CD4-positive, CD25-positive, alpha-beta regulatory T cell (primary cell): ENCODE measurements around the gene ARL6IP5. TPM values are rescaled to one million over a fixed set of nuclear protein-coding genes. Genes with fewer than 3 reads are reported as not detected.

Experiments
- ATAC-seq, 2 donors: fragments of 150-1000 bp; cut with Tn5 transposase; one replicate each; pipeline ENCODE4 v1.10.0; 2021; ENCODE audit warnings: low read depth in 2 of 2, moderate number of reproducible peaks in 2 of 2, moderate library complexity in 1 of 2
- DNase-seq, 3 donors: peaks; one replicate each; pipeline versions ENCODE4 v3.0.0 to v3.0.0-alpha.2; 2012 to 2022; ENCODE audit warnings: mixed read lengths in 1 of 3
- H3K27ac ChIP-seq: one replicate; pipeline ENCODE4 v1.7.0; 2013; ENCODE audit warnings: mild to moderate bottlenecking, low read length; ENCODE audit not compliant: insufficient read depth, poor library complexity, severe bottlenecking
- H3K27me3 ChIP-seq: one replicate; pipeline ENCODE4 v1.7.0; 2013; ENCODE audit warnings: low read length; ENCODE audit not compliant: control insufficient read depth, insufficient read depth
- H3K36me3 ChIP-seq: one replicate; pipeline ENCODE4 v1.7.0; 2013; ENCODE audit warnings: mild to moderate bottlenecking, low read length, moderate library complexity; ENCODE audit not compliant: control insufficient read depth, insufficient read depth
- H3K4me1 ChIP-seq: 2 replicates; pipeline ENCODE4 v1.7.0; 2013; ENCODE audit warnings: mild to moderate bottlenecking, low read length; ENCODE audit not compliant: insufficient read depth, control insufficient read depth, poor library complexity, severe bottlenecking
- H3K4me3 ChIP-seq: one replicate; pipeline ENCODE4 v1.7.0; 2013; ENCODE audit warnings: low read depth, mild to moderate bottlenecking, low read length, moderate library complexity
- H3K9me3 ChIP-seq, 2 experiments: 1 replicate in 1 of 2; 2 replicates in 1 of 2; pipeline ENCODE4 v1.7.0; 2013; ENCODE audit warnings: low read length in 2 of 2, mild to moderate bottlenecking in 1 of 2, moderate library complexity in 1 of 2; ENCODE audit not compliant: control insufficient read depth in 2 of 2
- H3K27ac Mint-ChIP-seq, 3 donors: one replicate each; pipeline ENCODE4 v1.8.0; 2020 to 2022; ENCODE audit warnings: mild to moderate bottlenecking in 3 of 3, mixed read lengths in 3 of 3, moderate library complexity in 2 of 3
- H3K27me3 Mint-ChIP-seq: one replicate; pipeline ENCODE4 v1.8.0; 2022; ENCODE audit warnings: mild to moderate bottlenecking, mixed read lengths
- H3K36me3 Mint-ChIP-seq: one replicate; pipeline ENCODE4 v1.8.0; 2020; ENCODE audit warnings: mixed read lengths
- H3K4me1 Mint-ChIP-seq, 4 donors: one replicate each; pipeline ENCODE4 v1.8.0; 2020 to 2022; ENCODE audit warnings: mixed read lengths in 4 of 4, mild to moderate bottlenecking in 1 of 4
- H3K4me3 Mint-ChIP-seq, 4 donors: one replicate each; pipeline ENCODE4 v1.8.0; 2020 to 2022; ENCODE audit warnings: mild to moderate bottlenecking in 4 of 4, mixed read lengths in 4 of 4, moderate library complexity in 3 of 4
- H3K9me3 Mint-ChIP-seq, 7 donors: one replicate each; pipeline ENCODE4 v1.8.0; 2020 to 2022; ENCODE audit warnings: mixed read lengths in 7 of 7, mild to moderate bottlenecking in 3 of 7, moderate library complexity in 2 of 7
- polyA plus RNA-seq, 4 donors: library from polyadenylated mRNA; unstranded; fragments of 300-500 nt; fragmentation: Illumina TruSeq; gene quantifications; one replicate each; pipeline ENCODE4 v1.2.3, GENCODE V29; 2021
- total RNA-seq: library from RNA; stranded (reverse); gene quantifications from one replicate; pipeline ENCODE4 v1.2.3, GENCODE V29; 2022

Gene ARL6IP5
- total and polyA plus RNA-seq, 5 donors from 2014 or later: 117 to 578 (median 528) TPM

DNA sequence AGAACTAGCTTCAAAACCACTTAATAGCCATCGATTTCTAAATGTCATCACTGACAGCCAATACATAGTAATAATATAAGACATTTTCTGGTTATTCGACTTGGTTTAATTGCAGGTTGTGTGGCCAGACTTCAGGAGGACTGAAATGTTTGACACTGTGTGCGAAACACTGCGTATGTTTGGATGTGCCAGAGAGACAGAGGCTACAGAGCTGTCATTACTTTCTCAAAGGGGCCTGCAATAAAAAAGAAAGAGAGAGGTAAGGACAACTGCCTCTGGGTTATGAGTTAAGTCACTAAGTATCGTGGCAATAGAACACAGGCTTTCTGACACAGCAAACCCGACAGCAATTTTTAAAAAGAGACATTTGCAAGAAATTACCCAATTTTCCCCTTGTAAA lies 36.8 kb downstream of the ARL6IP5 start:
- no peak overlapping the region for H3K27ac ChIP-seq
- Mint-ChIP-seq H3K4me3 (no peak overlapping the region), H3K9me3 (no peaks in the 10 kb centered on the region), H3K27me3 (peaks cover 9% of the 10 kb centered on the region), H3K4me1 (peaks cover 4 to 9% (median 5%) of the 10 kb centered on the region in 4 donors), H3K36me3 (no peaks in the 10 kb centered on the region), H3K27ac (no peak overlapping the region)
- ATAC-seq: no peak
- H3K9me3 ChIP-seq: no peaks in the 10 kb centered on the region
- no peak overlapping the region for H3K4me3 ChIP-seq
- no peaks in the 10 kb centered on the region for H3K36me3 ChIP-seq
- peaks cover 4% of the 10 kb centered on the region for H3K4me1 ChIP-seq
- no peak for DNase-seq
- no peaks in the 10 kb centered on the region for H3K27me3 ChIP-seq

DNA sequence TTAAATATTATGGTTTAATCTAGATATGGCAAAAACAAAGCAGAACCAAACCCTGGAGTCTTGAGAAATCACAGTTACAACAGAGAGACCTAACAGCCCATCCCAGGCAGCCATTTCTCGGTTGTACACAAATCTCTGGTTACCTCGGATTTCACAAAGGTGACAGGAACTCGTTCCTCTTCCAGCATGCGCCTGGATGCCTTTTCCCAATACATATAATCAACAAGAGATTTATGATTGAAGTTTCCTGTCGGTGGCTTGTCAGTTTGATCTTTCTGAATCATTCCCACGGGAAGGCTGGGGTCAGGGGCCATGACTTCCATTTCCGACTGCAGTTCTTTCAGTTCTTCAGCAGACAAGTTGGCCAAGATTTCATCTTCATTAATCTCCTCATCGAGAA lies 37.2 kb downstream of the ARL6IP5 start:
- no peak for DNase-seq
- Histone ChIP-seq H3K4me1 (peaks cover 4% of the 10 kb centered on the region), H3K9me3 (no peaks in the 10 kb centered on the region), H3K27me3 (no peaks in the 10 kb centered on the region), H3K4me3 (no peak overlapping the region), H3K27ac (no peak overlapping the region), H3K36me3 (no peaks in the 10 kb centered on the region)
- Mint-ChIP-seq H3K36me3 (no peaks in the 10 kb centered on the region), H3K27ac (no peak overlapping the region), H3K4me1 (peaks cover 4 to 9% (median 5%) of the 10 kb centered on the region in 4 donors), H3K9me3 (no peaks in the 10 kb centered on the region), H3K27me3 (peaks cover 9% of the 10 kb centered on the region), H3K4me3 (no peak overlapping the region)
- no peak for ATAC-seq

DNA sequence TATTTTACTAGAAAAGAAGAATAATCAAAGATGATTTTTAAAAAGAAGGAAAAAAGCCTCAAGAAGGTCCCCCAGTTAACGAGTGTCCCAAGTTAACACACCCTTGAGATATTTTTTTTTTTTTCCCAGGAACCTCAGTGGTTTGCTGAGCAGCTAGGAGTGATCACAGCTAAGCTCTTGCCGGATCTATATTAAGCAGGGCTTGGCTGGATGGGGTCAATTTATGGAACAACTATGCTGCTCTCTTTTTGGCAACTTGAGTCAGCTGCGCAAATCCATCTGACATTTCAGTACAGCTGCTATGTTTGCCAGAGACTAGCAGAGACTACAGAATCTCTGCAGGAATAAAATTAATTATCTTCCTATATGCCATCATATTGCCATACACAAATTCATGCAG lies 37.7 kb downstream of the ARL6IP5 start, which contains the start of gene LMOD3:
Gene LMOD3 (minus strand): TSS at position 193 of the 400 bp plus-strand sequence. CDS start 209 bp downstream, outside the sequence.
- H3K4me1 Mint-ChIP-seq: peaks cover 4 to 9% (median 5%) of the 10 kb centered on the region in 4 donors
- H3K9me3 Mint-ChIP-seq: no peaks in the 10 kb centered on the region
- no peak within 1 kb of the TSS for H3K27ac Mint-ChIP-seq
- H3K36me3 Mint-ChIP-seq: no peaks in the 10 kb centered on the region
- no peak for ATAC-seq
- no peak within 1 kb of the TSS for H3K4me3 Mint-ChIP-seq
- Histone ChIP-seq H3K27me3 (no peaks in the 10 kb centered on the region), H3K27ac (no peak within 1 kb of the TSS), H3K36me3 (no peaks in the 10 kb centered on the region), H3K4me3 (no peak within 1 kb of the TSS), H3K9me3 (no peaks in the 10 kb centered on the region), H3K4me1 (peaks cover 4% of the 10 kb centered on the region)
- peaks cover 9% of the 10 kb centered on the region for H3K27me3 Mint-ChIP-seq
- DNase-seq: no peak

DNA sequence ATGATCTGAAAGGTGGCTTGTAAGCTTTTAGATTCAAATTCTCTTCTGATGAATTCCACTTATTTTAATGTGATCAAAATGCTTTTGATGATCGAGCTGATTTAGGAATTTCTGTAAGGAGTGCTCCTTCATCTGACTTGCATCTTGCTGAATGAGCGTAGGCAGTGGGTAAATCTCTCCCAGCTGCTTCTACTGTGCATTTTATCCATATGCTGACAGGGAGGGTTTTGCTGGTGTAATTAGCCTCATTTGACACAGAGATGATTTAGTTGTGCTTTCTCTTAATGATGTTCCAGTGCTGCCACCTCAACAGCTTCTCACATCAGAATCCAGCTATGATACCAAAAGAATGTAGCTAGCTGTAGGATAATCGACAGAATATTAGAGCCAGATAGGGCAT lies 41.5 kb downstream of the ARL6IP5 start:
- DNase-seq (no peak), ATAC-seq (no peak)
- H3K27ac Mint-ChIP-seq: no peak overlapping the region
- H3K4me3 Mint-ChIP-seq: no peak overlapping the region
- H3K36me3 ChIP-seq: no peaks in the 10 kb centered on the region
- no peak overlapping the region for H3K27ac ChIP-seq
- H3K27me3 Mint-ChIP-seq: peaks cover 5% of the 10 kb centered on the region
- no peaks in the 10 kb centered on the region for H3K9me3 Mint-ChIP-seq
- no peaks in the 10 kb centered on the region for H3K27me3 ChIP-seq
- H3K9me3 ChIP-seq: no peaks in the 10 kb centered on the region
- no peaks in the 10 kb centered on the region for H3K4me1 ChIP-seq
- H3K4me3 ChIP-seq: no peak overlapping the region
- peaks cover 0 to under 1% (median 0%) of the 10 kb centered on the region in 4 donors for H3K4me1 Mint-ChIP-seq
- H3K36me3 Mint-ChIP-seq: no peaks in the 10 kb centered on the region

DNA sequence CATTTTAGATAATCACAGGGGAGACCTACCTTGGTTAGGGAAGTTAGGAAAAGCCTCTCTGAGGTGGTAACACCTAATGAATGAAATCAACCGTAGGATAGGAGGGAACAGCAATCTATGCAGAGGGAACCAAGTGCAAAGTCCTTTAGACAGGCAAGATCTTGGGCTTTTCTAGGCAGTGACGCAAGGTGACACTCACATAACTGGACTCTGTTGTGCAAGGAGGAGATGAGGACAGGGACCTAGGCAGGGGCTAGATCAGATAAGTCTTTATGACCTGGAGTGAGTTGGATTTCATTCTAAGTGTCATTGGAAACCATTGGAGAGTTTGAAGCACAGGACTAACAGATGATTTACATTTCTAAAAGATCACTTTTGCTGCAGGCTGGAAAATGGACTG lies 42.3 kb downstream of the ARL6IP5 start:
- Mint-ChIP-seq H3K4me1 (no peaks in the 10 kb centered on the region), H3K4me3 (no peak overlapping the region)
- no peak overlapping the region for H3K4me3 ChIP-seq

DNA sequence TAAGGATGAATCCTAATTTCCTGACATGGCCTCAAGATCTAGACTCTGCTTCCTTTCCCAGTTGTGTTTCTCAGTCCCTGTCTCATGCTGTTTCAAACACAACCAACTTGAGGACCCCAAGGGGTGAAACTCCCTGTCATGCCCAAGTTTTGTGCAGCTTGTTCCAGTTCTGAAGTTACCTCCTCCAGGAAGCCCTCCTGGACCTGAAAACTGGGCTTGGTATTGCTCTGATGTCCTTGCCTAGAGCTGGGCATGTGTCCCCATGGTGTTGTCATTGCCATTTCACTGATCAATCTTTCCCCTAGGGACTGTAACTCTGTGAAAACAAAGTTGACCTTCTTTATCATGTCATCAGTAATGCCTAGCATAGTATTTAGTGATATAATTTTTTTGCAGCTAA lies 43.8 kb downstream of the ARL6IP5 start:
- Histone ChIP-seq H3K36me3 (no peaks in the 10 kb centered on the region), H3K9me3 (no peaks in the 10 kb centered on the region), H3K27ac (no peak overlapping the region), H3K27me3 (no peaks in the 10 kb centered on the region), H3K4me3 (no peak overlapping the region), H3K4me1 (no peaks in the 10 kb centered on the region)
- DNase-seq (no peak), ATAC-seq (no peak)
- Mint-ChIP-seq H3K36me3 (no peaks in the 10 kb centered on the region), H3K4me3 (no peak overlapping the region), H3K27ac (no peak overlapping the region), H3K9me3 (peaks cover 0 to 2% (median 0%) of the 10 kb centered on the region in 7 donors), H3K4me1 (no peaks in the 10 kb centered on the region), H3K27me3 (peaks cover 4% of the 10 kb centered on the region)

More for the DNA sequence above, 42.3 kb downstream of the ARL6IP5 start:
- Histone ChIP-seq H3K36me3 (no peaks in the 10 kb centered on the region), H3K27ac (no peak overlapping the region), H3K4me1 (no peaks in the 10 kb centered on the region), H3K9me3 (no peaks in the 10 kb centered on the region), H3K27me3 (no peaks in the 10 kb centered on the region)
- Mint-ChIP-seq H3K9me3 (peaks cover 0 to 1% (median 0%) of the 10 kb centered on the region in 7 donors), H3K27me3 (peaks cover 5% of the 10 kb centered on the region), H3K36me3 (no peaks in the 10 kb centered on the region), H3K27ac (no peak overlapping the region)
- ATAC-seq: no peak
- DNase-seq: no peak

DNA sequence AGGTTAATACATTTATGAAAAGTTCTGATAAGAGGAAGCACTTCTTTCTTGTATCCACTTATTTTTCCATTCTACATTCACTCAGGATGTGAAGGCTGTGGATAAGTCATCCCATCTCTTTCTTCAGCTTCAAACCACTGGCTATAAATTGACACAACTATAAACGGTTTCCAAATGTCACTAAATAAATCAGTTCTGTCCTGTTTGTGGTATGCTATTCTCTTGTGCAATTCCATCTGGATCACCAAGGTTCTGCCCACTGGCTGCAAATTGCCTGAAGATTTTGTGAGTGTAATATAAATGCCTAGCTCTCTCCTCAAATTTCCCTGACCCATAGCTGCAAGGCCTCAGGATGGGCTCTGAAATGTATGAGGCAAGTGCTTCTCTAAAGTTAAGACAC lies 44.8 kb downstream of the ARL6IP5 start:
- no peak overlapping the region for H3K4me3 Mint-ChIP-seq

DNA sequence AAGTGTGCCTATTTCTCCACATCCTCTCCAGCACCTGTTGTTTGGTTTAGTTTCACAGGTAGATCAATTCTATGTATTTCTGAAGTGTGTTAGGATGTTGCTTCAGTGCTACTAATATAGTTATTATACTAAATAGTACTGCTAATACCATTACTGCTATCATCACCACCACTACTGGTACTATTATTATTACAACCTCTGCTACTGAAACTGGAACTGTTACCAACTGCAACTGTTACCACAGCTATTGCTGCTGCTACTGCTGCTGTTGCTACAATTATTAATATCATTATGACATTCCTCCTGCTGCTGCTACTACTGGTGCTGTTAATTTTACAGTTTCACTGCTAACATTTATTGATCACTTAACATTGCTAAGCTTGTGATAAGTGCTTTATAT lies 46.0 kb downstream of the ARL6IP5 start:
- no peaks in the 10 kb centered on the region for H3K36me3 ChIP-seq
- no peaks in the 10 kb centered on the region for H3K4me1 ChIP-seq
- H3K27me3 ChIP-seq: peaks cover 2% of the 10 kb centered on the region

More for the DNA sequence above, 44.8 kb downstream of the ARL6IP5 start:
- H3K4me3 ChIP-seq: no peak overlapping the region
- Mint-ChIP-seq H3K27ac (no peak overlapping the region), H3K9me3 (peaks cover 0 to 2% (median 0%) of the 10 kb centered on the region in 7 donors), H3K4me1 (no peaks in the 10 kb centered on the region), H3K27me3 (no peaks in the 10 kb centered on the region), H3K36me3 (no peaks in the 10 kb centered on the region)
- ATAC-seq (no peak), DNase-seq (no peak)
- no peak overlapping the region for H3K27ac ChIP-seq
- no peaks in the 10 kb centered on the region for H3K36me3 ChIP-seq
- H3K9me3 ChIP-seq: no peaks in the 10 kb centered on the region
- H3K4me1 ChIP-seq: no peaks in the 10 kb centered on the region
- H3K27me3 ChIP-seq: no peaks in the 10 kb centered on the region

More for the DNA sequence above, 46.0 kb downstream of the ARL6IP5 start:
- H3K9me3 Mint-ChIP-seq: peaks cover 0 to 3% (median 0%) of the 10 kb centered on the region in 7 donors
- Histone ChIP-seq H3K9me3 (no peaks in the 10 kb centered on the region), H3K4me3 (no peak overlapping the region), H3K27ac (no peak overlapping the region)
- DNase-seq (no peak), ATAC-seq (no peak)
- no peak overlapping the region for H3K27ac Mint-ChIP-seq
- no peaks in the 10 kb centered on the region for H3K36me3 Mint-ChIP-seq
- no peak overlapping the region for H3K4me3 Mint-ChIP-seq
- no peaks in the 10 kb centered on the region for H3K4me1 Mint-ChIP-seq
- H3K27me3 Mint-ChIP-seq: no peaks in the 10 kb centered on the region
